HG02610 (cell line): Measurements from ENCODE around the gene CHKA.

ENCODE experiments used
- ATAC-seq: cut with Tn5 transposase; IDR thresholded peaks from one replicate; pipeline ENCODE4 v1.9.1; 2021; ENCODE audit warnings: mild to moderate bottlenecking, moderate library complexity; ENCODE audit not compliant: unreplicated experiment

CHKA gene

DNA sequence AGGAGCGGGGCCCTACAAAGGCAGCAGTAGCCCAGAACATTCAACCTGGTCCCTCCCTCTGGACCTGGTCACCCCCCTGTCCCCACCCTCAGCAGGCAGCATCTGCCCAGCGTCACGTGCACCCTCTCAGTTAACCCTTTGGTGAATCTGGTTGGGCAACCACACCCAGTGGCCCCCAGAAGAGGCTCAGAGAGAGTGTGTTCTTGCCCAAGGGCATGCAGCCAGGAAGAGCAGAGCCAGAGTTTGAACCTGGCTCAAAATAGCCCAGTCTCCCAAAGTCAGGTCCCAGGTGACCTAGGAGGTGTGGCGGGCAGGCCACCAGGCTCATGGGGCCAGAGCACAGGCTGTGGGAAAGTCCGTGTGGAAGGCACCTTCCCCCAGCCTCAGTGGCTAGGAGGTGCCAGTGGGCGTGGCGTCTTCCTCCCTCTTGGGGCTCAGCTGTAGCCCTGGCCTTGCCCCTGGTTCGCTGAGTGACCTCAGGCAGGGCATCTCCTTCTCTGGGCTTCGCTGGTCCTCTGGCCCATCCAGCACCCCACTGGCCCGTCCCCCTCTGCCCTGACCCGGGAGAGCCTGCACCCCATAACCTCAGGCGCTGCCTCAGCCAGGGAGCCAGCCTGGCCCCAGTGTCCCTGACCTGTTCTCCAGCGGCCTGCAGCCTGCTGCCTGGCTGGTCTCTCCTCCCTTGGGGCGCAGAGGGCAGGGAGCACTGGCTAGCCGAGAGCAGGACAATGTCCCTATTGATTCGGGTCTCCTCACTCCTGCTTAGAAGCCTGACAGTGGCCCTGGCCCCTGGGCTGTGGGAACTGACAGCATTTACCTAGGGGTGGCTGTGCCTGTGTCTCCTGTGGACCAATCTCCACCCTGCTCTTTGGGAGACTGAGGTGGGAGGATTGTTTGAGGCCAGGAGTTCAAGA is 104.0 kb downstream of the CHKA start:
- no peak for ATAC-seq

DNA sequence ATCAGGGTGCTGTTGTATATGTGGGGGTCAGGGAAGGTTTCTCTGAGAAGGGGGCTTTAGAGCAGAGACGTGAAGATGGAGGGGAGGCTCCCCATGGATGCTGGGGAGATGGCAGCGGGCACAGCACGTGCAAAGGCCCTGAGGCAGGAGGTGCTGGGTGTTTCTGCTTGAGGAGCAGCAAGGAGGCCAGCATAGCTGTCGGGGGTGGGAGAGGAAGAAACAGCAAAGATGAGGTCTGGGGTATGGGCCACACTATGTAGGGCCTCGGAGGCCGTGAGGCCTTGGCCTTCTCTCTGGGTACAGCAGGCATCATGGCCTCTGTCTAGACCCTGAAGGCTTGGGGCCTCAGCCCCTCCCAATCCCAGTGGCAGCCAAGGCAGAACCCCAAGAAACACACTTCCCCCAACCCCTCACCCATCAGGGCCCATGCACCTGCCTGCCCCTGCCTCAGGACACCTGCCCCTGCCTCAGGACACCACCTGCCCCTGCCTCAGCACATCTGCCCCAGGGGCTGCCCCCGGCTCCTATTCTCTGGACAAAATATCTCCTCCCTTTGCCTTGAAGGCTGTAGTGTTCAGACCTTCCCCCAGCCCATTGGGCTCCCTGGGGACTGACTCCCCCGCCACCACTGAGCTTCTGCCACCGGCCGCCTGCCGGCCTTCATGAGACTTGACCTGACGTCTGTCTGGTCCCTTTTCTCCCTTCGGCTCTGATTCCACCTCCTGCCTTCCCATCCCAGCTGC is 104.9 kb downstream of the CHKA start:
- no peak for ATAC-seq

DNA sequence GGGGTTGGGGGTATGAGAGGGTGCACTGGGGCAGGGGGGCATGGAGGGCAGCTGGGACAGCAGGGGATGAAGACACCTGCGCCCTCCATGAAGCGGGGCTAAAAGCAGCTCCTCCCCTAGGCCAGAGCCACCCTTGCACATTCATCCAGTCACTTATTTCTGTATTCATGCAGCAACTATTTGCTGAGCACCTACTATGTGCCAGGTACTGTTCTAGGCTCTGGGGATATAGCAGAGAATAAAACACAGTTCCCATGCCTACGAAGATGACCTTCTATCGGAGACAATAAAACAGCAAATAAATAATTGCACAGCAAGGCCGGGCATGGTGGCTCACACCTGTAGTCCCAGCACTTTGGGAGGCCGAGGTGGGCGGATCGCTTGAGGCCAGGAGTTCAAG is 105.7 kb downstream of the CHKA start:
- ATAC-seq: no peak

DNA sequence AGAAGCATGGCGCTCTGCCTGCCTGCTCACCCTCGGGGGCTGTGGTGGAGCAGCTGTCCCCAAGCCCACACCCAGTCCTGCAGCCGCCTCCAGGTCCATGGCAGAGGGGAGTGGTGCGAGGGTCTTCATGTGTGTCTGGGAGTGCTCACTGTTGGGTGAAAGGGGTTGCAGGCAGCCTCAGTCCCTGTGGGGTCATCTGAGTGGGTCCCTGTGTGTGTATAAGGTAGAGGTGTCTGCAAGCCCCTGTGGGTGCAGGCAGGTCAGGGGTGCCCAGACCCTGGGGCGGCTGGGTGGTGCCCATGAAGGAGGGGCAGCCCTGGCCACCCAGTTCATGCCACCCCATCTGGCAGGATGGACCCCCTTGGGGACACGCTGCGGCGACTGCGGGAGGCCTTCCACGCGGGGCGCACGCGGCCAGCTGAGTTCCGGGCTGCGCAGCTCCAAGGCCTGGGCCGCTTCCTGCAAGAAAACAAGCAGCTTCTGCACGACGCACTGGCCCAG is 106.2 kb downstream of the CHKA start:
- no peak for ATAC-seq

DNA sequence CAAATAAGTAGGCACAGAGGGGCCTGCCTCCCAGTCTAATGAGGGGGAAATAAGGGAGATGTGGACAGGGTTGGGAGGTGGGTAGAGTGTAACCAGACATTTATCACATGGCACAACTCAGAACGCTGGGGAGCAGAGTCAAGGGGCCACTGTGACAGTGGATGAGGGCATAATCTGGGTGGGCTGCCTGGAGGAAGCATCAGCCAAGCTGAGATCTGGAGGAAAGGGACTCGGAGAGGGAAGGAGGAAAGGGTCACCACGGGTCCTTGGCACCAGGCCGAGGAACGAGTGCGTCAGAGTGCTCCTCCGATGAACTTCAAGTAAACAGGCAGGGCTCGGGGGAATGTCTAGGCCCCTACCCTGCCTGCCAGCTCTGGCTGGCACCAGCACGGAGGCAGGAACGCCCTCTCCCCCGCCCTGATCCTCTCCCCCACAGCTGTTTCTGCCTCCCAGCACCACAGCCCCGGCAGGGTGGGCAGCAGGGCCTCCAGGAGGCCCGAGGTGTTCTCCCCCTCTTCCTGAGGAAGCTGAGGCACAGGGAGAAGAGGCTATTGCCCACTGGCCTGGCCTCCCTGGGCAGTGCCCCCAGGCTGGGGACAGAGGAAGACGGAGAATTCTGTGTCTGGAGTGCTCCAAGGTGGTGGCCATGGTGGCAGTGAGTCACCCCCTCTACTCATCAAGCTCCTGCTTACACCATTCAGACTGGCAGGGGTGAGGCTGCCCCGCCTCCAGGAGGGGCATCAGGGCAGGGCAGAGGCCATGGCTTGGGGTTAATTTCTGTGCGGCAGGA is 106.8 kb downstream of the CHKA start:
- no peak for ATAC-seq

DNA sequence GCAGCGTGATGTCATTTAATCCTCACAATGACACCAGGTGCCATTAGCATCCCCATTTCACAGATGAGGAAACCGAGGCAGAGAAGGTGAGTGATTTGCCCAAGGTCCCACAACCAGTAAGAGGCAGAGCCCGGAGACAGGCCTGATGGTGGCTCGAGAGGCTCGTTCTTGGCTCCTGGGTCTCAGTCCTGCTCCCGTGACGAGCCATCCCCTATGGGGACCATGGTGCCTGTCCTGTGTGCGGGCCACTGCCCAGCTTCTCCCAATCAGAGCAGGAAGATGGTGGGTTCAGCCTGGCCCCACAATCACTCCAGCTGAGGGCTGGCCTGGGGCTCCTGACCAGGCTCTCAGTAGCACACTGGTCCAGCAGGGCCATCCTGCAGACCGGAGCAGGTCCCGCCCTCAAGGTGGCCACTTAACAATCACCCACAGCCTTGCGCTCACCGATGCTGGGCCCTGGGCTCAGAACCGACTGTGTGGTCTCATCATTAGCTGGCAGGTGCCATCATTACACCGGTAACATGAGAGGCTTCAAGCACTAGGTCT is 107.5 kb downstream of the CHKA start:
- no peak for ATAC-seq

DNA sequence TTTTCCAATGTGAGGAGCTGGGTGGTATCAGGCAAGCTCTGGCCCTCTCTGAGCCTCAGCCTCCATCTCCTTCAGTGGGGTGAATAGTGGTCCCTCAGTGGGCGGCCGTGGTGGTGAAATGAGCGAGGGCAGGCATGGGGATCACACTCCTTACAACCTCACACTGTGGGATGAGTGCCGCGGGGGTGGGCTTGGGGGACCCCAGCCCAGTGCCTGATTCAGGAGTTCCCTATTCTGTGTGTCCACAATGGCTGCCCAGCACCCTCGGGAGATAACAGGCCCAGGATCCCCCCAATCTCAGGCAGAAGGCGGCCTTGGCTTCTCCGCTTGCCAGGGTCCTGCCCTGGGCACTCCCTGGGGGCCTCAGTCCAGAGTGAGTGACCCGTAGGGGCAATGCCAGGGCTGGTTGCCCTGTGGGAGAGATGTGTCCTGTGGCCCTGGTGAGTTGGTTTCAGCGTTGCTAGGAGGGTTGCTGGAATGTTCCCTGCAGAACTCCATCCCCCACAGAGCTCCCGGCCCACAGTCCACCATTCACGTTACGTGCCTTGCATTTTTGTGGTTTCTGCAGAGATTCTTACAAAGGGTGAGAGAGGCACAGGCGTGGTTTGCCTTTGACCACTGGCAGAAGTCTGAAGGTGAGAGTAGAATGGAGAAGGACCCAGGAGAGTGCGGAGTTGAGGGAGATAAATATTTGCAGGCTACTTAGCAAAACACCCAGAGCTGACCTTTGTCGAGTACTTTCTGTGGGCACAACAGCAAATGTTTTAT is 108.2 kb downstream of the CHKA start:
- ATAC-seq: no peak

DNA sequence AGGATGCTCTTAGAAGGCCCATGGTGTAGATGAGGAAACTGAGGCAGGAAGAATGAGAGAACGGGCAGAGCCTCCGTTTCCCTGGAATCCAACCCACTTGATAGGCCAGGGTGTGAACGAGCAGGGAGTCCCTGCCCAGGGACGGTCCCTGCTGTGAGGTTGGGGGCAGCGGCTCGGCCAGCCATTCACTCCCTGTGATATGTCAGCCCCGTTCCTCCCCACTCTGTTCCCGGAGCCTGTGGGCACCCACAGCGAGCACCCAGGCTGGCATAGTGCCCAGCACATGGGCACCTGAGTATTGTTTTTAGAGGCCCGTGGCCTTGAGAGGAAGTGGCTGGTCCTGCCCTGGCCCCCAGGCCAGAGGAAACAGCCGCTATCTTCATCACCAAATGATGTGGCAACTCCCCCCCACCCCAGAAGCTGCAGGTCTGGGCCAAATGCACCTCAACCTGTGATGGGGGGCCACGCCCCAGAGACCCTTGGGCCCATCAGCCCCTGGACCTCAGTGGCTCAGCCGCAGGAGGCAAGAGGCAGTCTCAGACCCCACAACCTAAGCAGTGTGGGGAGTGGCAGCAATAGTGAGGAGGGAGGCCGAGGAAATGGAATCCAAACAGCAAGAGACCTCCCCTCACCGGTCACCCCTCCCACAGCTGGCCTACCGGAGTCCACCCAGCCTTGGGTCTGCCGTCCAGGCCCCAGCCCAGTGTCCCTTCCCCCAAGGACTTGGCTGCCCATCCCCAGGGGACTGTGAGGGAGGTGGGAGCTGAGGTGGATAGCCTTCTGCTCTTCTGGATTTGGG is 108.9 kb downstream of the CHKA start:
- ATAC-seq: no peak

DNA sequence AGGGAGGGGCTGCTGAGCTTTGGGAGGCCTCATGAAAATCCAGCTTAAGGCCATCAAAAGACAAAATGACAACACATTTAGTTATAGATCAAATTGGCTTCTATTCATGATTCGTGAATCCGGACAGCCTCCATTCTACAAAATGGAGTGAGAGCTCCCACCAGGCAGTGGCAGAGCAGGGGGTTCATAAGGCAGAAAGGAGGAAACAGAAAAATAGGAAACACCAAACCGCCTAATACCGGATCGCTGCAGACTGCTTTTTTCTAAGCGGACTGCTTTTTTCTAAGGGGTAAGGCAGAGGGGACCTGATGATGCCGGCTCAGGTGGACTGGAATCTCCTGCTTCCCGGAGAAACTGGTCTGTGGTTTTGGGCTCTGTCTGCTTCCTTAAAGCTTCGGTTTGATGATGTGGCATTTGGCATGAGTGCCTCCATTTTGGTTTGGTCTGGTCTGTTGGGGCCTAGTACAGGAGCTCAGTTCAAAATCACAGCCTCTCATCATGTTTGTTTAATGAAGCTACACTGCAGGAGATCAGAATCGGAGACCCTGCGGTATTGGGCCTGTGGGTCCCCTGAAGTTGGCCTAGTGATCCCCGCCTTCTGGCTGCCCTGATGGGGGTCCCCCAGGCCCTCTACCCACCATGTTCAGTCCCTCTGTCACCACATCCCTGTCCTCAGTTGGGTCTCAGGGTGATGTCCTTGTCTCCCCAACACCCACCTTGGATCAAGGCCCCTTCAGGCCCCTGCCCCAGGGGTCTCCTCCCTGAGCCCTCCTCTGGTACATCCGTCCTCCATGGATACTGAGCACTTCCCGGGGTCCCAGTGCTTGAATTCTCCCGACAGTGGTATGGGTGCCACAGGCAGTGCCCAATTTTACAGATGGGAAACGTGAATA is 109.9 kb downstream of the CHKA start:
- ATAC-seq: no peak

DNA sequence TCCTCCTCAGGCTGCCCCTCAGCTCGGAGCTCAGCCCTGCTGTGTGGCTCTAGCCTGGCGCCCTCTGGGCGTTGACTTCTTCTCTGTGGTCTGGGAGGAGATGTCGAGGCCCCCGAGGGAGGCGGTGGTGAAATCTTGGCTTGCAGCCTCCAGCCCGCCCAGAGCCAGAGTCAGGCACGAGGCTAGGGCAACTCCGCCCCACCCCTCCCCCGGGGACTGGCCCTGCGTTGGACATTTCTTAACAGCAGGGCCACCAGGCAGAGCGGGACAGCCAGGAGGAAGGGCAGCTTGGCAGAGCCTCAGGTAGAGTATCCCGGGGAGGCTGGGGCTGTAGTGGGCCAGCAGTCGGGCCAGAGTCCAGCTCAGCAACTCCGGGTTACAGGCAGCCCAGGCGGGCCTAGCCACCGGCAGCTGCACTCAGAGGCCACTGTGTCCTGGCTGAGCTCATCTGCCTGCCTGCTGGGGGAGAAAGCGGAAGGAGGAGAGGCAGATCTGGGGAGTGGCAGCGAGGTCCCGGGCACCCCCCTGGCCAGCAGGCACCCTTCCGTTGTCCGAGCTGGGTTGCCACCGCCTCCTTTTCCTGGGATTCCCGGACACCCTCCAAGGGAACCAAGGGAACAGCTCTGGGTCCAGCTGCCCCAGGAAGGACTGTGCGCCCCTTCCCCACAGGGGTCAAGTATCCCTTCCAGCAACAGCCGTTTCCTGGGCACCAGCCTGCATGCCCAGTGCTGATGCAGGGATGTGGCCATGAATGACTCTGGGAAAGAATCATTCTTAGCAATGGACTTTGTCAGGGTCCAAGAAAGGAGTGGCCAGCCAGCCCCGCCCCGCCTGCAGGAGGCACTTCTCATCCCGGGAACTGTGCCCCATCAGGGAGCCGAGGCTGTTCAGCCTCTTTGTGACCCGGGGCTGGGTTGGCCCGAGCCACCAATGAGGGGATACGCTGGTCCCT is 110.8 kb downstream of the CHKA start, which contains the start of gene ALDH3B1:
ALDH3B1 (plus strand) TSS at position 238 of the 952 bp plus-strand sequence. CDS start 4,971 bp downstream, outside the sequence.
- no peak for ATAC-seq

DNA sequence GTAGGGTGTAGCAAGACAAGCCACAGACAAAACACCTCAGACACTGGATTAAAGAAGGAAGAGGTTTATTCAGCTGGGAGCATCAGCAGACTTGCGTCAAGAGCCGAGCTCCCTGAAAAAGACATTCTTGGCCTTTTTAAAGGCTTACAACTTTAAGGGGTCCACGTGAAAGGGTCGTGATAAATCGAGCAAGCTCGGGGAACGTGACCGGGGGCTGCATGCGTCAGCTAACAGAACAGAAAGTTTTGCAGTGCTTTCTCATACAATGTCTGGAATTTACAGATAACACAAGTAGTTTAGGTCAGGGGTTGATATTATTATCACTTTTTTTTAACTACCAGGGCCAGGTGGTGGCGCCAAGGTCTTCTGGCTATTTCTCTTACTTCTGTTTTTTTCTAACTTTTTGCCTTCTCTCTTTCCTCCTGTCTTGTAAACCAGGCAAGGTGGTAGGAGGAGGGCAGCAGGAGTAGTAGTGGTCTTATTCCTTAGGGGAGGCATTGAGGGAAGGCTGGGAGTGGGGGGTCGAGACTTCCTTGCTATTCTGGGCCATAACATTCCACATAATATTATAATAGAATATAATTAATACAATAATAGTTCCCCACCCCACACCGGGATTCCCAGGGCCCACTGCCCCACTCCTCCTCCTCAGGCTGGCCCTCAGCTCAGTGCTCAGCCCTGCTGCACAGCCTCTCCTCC is 111.6 kb downstream of the CHKA start:
- no peak for ATAC-seq

DNA sequence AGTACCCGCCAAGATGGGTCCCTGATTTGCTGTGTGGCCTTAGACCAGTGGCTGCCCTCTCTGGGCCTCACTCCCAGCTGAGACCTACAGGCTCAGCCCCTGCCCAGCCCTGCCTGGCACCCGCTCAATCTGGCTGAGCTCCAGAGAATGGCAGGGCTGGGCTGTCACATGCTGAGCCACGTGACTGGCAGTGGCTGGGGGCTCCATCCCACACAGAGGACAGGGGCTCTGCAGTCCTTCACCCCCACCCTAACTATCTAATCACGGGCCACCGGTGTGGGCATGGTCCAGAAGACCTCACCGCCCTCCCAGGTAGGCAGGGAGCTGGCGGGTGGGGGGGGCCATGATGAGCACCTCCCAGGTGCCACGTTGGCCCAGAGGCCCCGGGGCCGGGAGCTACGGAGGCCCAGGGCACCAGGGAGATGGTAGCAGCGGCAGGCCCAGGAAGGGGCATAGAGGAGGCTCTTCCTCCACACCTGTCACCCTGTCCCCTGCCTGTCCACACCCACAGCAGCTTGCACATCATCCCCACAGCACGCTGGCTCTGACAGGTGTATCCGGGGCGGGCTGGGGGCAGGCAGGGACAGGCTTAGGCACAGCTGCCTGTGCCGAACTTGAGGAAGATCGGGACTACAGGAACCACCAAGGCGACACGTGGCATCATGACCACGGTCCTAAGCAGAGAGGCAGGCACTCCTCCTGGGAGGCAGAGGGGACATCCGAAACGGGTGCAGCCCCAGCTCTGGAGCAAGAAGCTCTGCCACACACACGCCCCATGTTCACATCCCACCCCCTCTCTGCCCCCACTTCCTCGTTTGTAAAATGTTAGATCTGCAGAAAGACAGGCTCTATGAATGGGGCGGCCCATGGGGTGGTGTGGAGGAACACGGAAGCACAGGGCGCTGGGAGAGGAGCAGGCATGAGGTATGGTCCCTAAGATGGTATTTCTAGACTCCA is 112.5 kb downstream of the CHKA start:
- ATAC-seq: no peak

DNA sequence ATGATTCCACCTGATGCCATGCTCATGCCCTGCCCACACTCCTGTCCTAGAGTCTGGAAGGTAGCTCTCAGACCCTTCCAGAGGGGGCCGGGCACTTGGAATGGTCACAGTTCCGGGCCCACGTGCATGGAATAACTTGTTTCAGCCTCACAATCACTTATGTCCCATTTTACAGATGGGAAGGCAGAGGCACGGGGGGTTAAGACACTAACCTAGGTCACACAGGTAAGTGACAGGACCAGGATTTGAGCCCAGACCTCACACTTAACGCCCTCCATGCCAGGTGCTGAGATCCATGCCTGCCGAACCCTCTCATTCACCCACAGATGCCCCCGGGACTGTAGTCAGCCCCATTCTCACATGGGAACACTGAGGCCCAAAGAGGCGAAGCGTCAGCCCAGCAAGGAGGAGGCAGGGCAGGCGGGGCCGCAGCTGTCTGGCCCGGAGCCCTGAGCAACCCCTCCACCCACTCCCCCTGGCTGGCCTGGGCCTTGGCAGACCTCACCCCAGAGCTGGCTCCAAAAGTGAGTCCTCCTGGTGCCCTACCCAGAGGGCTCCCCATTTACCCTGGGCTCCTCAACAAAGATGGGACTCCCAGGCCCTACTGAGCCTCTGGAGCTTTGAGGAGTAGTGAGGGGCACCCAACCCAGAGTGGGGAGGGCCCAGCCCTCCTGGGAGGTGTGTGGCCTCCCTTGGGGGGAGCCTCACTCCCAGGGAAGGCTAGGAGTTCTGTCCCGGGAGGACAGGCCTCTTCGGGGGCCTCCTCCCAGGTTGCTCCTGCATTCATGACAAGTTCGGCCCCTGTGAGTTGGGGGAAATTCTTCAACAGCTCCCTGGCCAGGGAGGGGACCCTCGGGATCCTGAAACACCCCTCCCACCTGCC is 113.4 kb downstream of the CHKA start:
- no peak for ATAC-seq

DNA sequence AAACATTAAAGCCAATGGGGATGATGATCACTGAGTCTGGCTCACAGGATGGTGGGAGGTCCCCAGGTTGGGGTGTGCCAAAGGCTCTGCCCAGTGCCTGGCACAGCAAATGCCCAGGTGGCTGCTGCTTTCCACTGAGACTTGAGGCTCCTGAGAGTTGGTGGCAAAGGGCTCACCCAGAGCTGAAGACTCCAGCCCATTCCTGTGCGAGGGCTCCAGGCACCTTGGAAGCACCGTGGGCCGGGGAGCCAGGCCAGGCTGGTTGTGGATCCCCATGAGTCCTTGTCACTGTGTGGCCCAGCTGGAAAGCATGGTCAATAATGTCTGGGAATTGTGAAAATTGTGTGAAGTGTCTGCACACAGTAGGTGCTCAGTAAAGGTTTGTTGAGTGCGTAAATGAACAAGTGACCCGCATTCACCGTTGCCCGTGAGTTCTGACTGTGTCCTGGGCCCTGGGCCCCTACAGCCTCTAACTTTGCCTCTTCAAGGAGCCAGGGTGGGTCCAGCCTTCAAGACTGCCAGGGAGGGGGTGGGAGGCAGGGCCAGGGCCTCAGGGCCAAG is 114.5 kb downstream of the CHKA start:
- no peak for ATAC-seq
